Liver (tissue), 9 donors: Measurements from ENCODE around the gene RAD51B. TPM values are rescaled to one million over a fixed set of nuclear protein-coding genes. Genes with fewer than 3 reads are reported as not detected.

Experiments used
- DNase-seq: peaks from one replicate; pipeline ENCODE4 v3.0.0-alpha.2; 2017; ENCODE audit warnings: low spot score
- H3K27ac ChIP-seq, 2 donors: one replicate each; pipeline ENCODE4 v1.7.0; 2013; ENCODE audit warnings: inconsistent platforms in 2 of 2, low read length in 2 of 2, control low read depth in 1 of 2, low read depth in 1 of 2, mild to moderate bottlenecking in 1 of 2
- H3K27me3 ChIP-seq, 4 donors: one replicate each; pipeline versions ENCODE4 v1.6.1 to v1.7.0; 2013; ENCODE audit warnings: low read length in 3 of 4, inconsistent platforms in 1 of 4, mild to moderate bottlenecking in 1 of 4, moderate library complexity in 1 of 4; ENCODE audit not compliant: control insufficient read depth in 4 of 4, insufficient read depth in 4 of 4
- H3K36me3 ChIP-seq, 4 donors: one replicate each; pipeline versions ENCODE4 v1.6.1 to v1.7.0; 2013; ENCODE audit warnings: low read length in 3 of 4, mild to moderate bottlenecking in 3 of 4, low read depth in 1 of 4, moderate library complexity in 1 of 4; ENCODE audit not compliant: control insufficient read depth in 4 of 4, insufficient read depth in 3 of 4
- H3K4me1 ChIP-seq, 4 donors: one replicate each; pipeline versions ENCODE4 v1.6.1 to v1.7.0; 2013; ENCODE audit warnings: low read length in 3 of 4, mild to moderate bottlenecking in 3 of 4, moderate library complexity in 1 of 4; ENCODE audit not compliant: control insufficient read depth in 4 of 4, insufficient read depth in 4 of 4
- H3K4me3 ChIP-seq, 3 donors: one replicate each; pipeline versions ENCODE4 v1.6.1 to v1.7.0; 2013; ENCODE audit warnings: low read length in 3 of 3, control low read depth in 1 of 3, low read depth in 1 of 3, mild to moderate bottlenecking in 1 of 3
- H3K9ac ChIP-seq, 2 donors: one replicate each; pipeline ENCODE4 v1.7.0; 2013; ENCODE audit warnings: low read length in 2 of 2, mild to moderate bottlenecking in 2 of 2, moderate library complexity in 2 of 2, control low read depth in 1 of 2, low read depth in 1 of 2
- H3K9me3 ChIP-seq, 4 donors: one replicate each; pipeline versions ENCODE4 v1.6.1 to v1.7.0; 2013; ENCODE audit warnings: low read length in 3 of 4; ENCODE audit not compliant: control insufficient read depth in 4 of 4
- ATF3 ChIP-seq: IDR thresholded peaks from 2 replicates; pipeline ENCODE4 v1.6.1; 2016; ENCODE audit warnings: antibody characterized with exemption
- CTCF ChIP-seq: fragments of 150-350 bp; IDR thresholded peaks from 2 replicates; pipeline ENCODE4 v1.5.1; 2017; ENCODE audit warnings: improper control_type of control experiment, low read depth, low read length; ENCODE audit not compliant: missing input control
- EGR1 ChIP-seq, 2 donors: IDR thresholded peaks; 2 replicates each; pipeline ENCODE4 v1.6.1; 2016 to 2018; ENCODE audit warnings: antibody characterized with exemption in 2 of 2, low read depth in 2 of 2
- FOXA2 ChIP-seq: IDR thresholded peaks from 2 replicates; pipeline ENCODE4 v1.6.1; 2016; ENCODE audit warnings: antibody characterized with exemption
- HNF4A ChIP-seq, 2 donors: conservative IDR thresholded peaks; 2 replicates each; pipeline ENCODE4 v1.6.1; 2016; ENCODE audit warnings: antibody characterized with exemption in 2 of 2, mild to moderate bottlenecking in 2 of 2
- HNF4G ChIP-seq: IDR thresholded peaks from 2 replicates; pipeline ENCODE4 v1.6.1; 2016; ENCODE audit warnings: antibody characterized with exemption
- JUND ChIP-seq, 2 donors: IDR thresholded peaks; 2 replicates each; pipeline ENCODE4 v1.6.1; 2016; ENCODE audit warnings: antibody characterized with exemption in 2 of 2
- MAX ChIP-seq: IDR thresholded peaks from 2 replicates; pipeline ENCODE4 v1.6.1; 2016; ENCODE audit warnings: antibody characterized with exemption
- NR2F2 ChIP-seq: IDR thresholded peaks from 2 replicates; pipeline ENCODE4 v1.6.1; 2016; ENCODE audit warnings: antibody characterized with exemption
- RAD21 ChIP-seq, 2 donors: IDR thresholded peaks; 2 replicates each; pipeline ENCODE4 v1.6.1; 2016; ENCODE audit warnings: antibody characterized with exemption in 2 of 2, mild to moderate bottlenecking in 2 of 2
- REST ChIP-seq: IDR thresholded peaks from 2 replicates; pipeline ENCODE4 v1.6.1; 2016; ENCODE audit warnings: antibody characterized with exemption, mild to moderate bottlenecking
- RXRA ChIP-seq, 2 donors: IDR thresholded peaks; 2 replicates each; pipeline ENCODE4 v1.6.1; 2017 to 2018; ENCODE audit warnings: antibody characterized with exemption in 2 of 2, mild to moderate bottlenecking in 1 of 2
- SP1 ChIP-seq: IDR thresholded peaks from 2 replicates; pipeline ENCODE4 v1.6.1; 2018; ENCODE audit warnings: antibody characterized with exemption, mild to moderate bottlenecking
- TAF1 ChIP-seq: conservative IDR thresholded peaks from 2 replicates; pipeline ENCODE4 v1.6.1; 2016; ENCODE audit warnings: antibody characterized with exemption, mild to moderate bottlenecking
- YY1 ChIP-seq: IDR thresholded peaks from 2 replicates; pipeline ENCODE4 v1.6.1; 2016; ENCODE audit warnings: antibody characterized with exemption, mild to moderate bottlenecking
- WGBS: extraction: QIAGEN DNeasy Blood & Tissue Kit; methylation state at CpG from one replicate; pipeline ENCODE4 v1.1.7; 2013; 5-methylcytosine and 5-hydroxymethylcytosine counted together
- polyA plus RNA-seq, 2 donors: library from polyadenylated mRNA; stranded (reverse) in 1 of 2; unstranded in 1 of 2; fragments of 200-250 nt in 1 of 2; fragments of >200 nt in 1 of 2; fragmentation: Nextera tagmentation in 1 of 2; extraction: Ambion mirVana in 1 of 2; gene quantifications; one replicate each; pipeline versions ENCODE4 v1.2.1 to v1.2.3, GENCODE V29; 2013 to 2015
- total RNA-seq, 2 donors: library from RNA; depleted of rRNA; stranded (reverse); fragments of >200 nt; gene quantifications; one replicate each; pipeline ENCODE4 v1.2.3, GENCODE V29; 2014
- donor health status: healthy.
- donor health status: healthy.
- donor health status: healthy.
- donor health status: healthy.
- donor health status: healthy.

RAD51B gene
- total and polyA plus RNA-seq, 4 donors: 0.81 to 12.9 (median 2.4) TPM

GRCh38 chr14:68331426-68331825 lies 511.8 kb downstream of the RAD51B start:
- WGBS: 80% methylated on average over 2 of the region's 2 CpGs
- TF ChIP-seq NR2F2: no peak
- no peak for TF ChIP-seq EGR1 (IDR thresholded peaks at IDR 0.05; ENCODE audit: low read depth in 2 of 2)
- no peak for TF ChIP-seq RAD21 (IDR thresholded peaks at IDR 0.05)
- TF ChIP-seq ATF3: no peak
- TF ChIP-seq HNF4A (conservative IDR thresholded peaks at IDR 0.05): no peak
- TF ChIP-seq MAX: no peak
- no peak for TF ChIP-seq TAF1
- H3K27ac ChIP-seq: no peak overlapping the region
- no peak overlapping the region for H3K9ac ChIP-seq
- DNase-seq: no peak
- no peaks in the 10 kb centered on the region for H3K36me3 ChIP-seq
- no peak overlapping the region for H3K4me3 ChIP-seq
- H3K9me3 ChIP-seq: no peaks in the 10 kb centered on the region
- no peaks in the 10 kb centered on the region for H3K27me3 ChIP-seq
- H3K4me1 ChIP-seq: no peaks in the 10 kb centered on the region

- no peaks in the 10 kb centered on the region for H3K9me3 ChIP-seq
- TF ChIP-seq FOXA2 (no peak), HNF4G (no peak), SP1 (no peak), MAX (no peak), REST (no peak), JUND (IDR thresholded peaks at IDR 0.05) (no peak), CTCF (no peak), RAD21 (IDR thresholded peaks at IDR 0.05) (no peak), YY1 (no peak), ATF3 (no peak), EGR1 (IDR thresholded peaks at IDR 0.05; ENCODE audit: low read depth in 2 of 2) (no peak), RXRA (IDR thresholded peaks at IDR 0.05) (no peak), NR2F2 (no peak), TAF1 (no peak)
- H3K27ac ChIP-seq: no peak overlapping the region
- no peaks in the 10 kb centered on the region for H3K27me3 ChIP-seq
- no peaks in the 10 kb centered on the region for H3K36me3 ChIP-seq
- no peak for DNase-seq
- H3K9ac ChIP-seq: no peak overlapping the region
- WGBS: 92% methylated on average over 1 of the region's 1 CpG
- H3K4me1 ChIP-seq: no peaks in the 10 kb centered on the region
- H3K4me3 ChIP-seq: no peak overlapping the region
Measured at GRCh38 chr14:68331991-68332390, 512.4 kb downstream of the RAD51B start.
